Globus pallidus (tissue), 1 donor: ENCODE results near the gene POLR2H.

Experiments used
- DNase-seq: peaks from one replicate; pipeline ENCODE4 v3.0.0-alpha.2; 2015; ENCODE audit warnings: low spot score

The POLR2H gene

DNA sequence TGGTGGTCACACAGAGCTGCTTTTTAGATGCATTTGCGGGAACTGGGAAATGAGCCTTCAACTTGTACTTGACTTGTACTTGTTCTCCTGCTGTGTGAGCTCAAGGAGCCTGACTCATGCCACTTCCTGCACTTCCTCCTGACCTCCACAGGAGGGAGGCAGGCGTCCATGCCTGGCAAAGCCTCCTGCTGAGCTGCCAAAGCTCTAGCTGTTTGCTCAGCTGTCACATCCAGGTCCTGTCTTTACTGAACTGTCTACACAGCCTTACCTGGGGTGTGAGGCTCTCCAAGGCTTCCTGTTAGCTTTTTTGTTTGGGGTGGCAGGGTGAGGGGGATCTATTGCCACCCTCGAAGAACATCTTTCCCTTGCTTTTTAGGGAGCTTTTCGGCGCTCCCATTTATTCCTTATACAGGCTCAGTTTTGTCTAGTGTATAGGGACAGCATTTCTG is 10.1 kb downstream of the POLR2H start:
- DNase-seq: peak; percentile 78

GRCh38 chr3:184372296-184372821 is 10.8 kb downstream of the POLR2H start:
- no peak for DNase-seq

DNA sequence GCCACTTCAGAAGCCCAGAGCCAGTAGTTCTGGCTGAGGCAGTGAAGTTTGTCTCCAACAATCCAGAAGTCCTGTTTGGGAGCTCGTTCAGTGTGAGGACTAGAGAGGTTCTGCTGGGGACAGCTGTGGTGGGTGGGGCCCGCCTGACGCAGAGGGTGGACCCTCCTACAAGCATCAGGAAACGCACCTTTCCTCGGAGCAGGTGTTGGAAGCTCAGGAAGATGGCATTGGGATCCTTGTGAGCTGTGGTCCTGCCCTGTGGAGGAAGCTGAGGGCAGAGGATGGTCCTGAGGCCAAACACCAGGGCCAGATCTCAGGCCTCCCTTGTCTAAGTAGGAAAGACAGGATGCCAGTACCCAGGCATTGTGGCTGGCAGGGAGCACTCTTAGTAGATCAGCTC is 11.4 kb downstream of the POLR2H start:
- DNase-seq: no peak

GRCh38 chr3:184373422-184373821 is 11.9 kb downstream of the POLR2H start:
- no peak for DNase-seq

DNA sequence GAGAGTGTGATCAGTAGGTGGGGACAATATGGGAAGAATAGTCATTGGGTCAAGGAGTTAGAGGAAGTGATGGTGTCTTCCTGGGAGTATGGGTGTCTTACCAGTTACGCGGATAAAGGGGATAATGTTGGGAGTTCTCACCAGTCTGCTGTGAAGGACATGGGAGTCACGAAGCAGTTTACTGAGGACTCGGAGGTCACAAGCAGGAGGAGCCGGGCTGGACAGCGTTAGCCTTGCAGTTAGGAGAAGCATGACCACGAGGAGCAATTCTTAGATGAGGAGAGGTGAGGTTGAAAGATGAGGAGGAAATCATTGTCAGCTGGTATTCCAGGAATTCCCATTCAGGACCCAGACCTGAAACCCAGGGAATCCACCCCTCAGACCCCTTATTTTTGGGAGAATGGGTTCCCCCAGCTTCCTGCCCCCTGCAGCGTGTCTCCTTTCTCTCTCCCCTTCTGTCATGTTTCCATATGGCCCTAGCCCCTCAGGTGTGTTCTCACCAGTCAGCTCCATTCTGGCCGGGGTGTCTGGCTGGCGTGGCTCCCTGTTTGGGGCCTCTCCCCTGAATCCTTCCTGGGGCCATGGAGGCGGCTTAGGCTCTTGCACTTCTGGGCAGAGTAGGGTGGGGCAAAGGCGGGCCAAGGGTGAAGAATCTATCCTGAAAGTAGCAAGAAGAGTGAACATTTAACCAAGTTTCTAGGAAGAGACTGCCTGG is 14.4 kb downstream of the POLR2H start:
- DNase-seq: no peak

- no peak for DNase-seq
These were observed 15.9 kb downstream of the POLR2H start for GRCh38 chr3:184377374-184377773.

DNA sequence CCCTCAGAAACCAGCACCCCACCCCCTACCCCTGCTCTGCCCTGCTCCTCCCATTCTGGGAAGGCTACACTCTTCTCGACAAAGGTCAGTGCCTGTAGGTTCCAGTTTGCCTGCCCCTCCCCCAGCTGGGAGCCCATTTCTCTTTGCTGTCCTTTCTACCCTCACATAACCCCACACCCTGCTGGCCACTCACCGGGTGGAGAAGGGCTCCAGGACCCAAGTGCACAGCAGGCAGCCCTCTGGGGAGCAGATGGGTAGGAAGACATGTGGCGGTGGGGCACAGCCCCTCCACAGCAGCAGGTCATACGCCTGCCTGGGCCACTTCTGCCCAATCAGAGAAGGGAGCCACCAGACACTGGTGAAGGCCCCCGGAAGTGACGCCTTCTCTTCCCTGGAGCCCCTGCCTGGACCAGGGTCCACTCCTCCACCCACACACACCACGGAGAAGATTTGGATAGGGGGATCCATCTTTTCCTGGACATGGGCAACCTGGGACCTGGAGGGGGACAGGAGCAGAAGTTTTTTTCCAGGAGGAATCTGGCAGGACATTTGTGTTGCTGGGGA is 16.5 kb downstream of the POLR2H start, which contains the start of gene THPO:
Gene THPO, minus strand, starts transcription at position 326 of the 564 bp plus-strand sequence. CDS start 1,948 bp downstream, outside the sequence.
- DNase-seq: no peak

DNA sequence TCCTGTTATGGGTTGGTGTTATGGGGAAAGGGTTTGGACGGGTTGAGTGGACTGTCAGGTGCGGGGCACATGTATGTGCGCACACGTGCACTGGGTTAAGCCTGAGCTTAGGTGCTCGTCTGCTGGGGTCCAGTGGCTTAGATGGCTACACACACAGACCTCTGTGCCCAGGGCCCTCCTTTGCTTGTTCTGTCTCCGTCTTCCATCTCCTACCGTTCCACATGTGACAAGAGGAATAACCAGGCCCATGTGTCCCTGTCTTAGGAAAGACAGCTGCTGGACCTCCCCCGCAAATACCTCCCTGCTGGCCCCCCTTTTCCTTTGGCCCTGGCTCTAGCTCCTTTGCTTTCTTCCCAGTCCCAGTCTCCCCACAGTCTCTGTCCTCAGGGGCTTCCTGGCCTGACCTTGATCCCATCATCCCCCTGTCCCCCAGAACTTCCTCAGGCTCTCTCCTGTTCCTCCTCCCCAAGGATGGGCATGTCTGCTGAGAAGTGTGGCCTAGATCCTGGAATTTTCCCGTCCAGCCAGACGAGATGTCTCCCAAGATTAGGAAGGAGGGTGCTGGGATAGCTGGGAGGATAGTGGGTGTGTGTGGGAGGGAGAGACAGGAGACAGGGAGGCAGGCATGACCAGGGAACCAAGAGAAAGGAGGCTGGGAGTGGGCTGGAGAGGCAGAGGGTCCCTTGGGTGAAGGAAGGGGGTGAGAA is 17.3 kb downstream of the POLR2H start:
- no peak for DNase-seq

DNA sequence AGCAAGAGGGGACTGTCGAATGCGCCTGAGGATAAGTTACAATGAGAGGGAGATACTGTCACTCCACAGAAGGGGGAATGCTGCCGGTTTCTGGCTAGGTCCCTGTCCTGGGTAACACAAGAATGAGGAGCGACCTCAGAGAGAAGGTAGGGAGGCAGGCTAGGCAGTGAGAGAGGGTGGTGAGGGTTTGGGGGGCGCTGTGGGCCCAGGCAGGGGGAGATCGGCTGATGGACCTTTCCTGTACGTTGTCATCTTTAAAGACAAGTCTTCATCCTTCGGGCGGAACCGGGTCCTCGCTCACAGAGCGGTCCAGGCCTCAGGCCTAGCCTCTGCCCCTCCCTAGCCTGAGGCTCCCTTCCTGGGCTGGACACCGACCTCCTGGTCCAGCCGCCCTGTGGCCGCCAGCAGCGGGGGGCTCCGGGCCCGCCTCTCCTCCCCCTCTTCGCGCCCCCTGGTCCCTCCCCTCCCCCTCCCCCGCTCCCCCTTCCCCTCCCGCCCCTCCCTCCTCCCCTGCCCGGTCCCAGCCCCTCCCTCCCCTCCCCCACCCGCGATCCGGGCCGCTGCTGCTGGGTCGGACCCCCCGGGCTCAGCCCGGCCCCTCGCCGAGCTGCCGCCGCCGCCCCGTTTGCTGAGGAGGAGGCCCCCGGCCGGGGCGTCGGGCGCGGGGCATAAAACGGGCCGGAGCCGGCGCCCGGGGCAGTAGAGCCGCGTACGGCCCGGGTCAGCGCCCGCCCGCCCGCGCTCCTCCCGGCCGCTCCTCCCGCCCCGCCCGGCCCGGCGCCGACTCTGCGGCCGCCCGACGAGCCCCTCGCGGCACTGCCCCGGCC is 18.1 kb downstream of the POLR2H start, which contains the start of gene CHRD:
Gene CHRD, plus strand, starts transcription at position 697 of the 827 bp plus-strand sequence. CDS start 265 bp downstream, outside the sequence.
- no peak for DNase-seq

DNA sequence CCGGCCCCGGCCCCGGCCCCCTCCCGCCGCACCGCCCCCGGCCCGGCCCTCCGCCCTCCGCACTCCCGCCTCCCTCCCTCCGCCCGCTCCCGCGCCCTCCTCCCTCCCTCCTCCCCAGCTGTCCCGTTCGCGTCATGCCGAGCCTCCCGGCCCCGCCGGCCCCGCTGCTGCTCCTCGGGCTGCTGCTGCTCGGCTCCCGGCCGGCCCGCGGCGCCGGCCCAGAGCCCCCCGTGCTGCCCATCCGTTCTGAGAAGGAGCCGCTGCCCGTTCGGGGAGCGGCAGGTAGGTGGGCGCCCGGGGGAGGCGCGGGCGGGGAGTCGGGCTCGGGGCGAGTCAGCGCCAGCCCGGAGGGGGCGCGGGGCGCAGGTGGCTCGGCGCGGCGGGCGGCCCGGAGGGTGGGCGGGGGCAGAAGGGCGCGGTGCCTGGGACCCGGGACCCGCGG is 18.7 kb downstream of the POLR2H start:
- DNase-seq: peak; percentile 38

- no peak for DNase-seq
These were observed 19.2 kb downstream of the POLR2H start for GRCh38 chr3:184380627-184381260.

DNA sequence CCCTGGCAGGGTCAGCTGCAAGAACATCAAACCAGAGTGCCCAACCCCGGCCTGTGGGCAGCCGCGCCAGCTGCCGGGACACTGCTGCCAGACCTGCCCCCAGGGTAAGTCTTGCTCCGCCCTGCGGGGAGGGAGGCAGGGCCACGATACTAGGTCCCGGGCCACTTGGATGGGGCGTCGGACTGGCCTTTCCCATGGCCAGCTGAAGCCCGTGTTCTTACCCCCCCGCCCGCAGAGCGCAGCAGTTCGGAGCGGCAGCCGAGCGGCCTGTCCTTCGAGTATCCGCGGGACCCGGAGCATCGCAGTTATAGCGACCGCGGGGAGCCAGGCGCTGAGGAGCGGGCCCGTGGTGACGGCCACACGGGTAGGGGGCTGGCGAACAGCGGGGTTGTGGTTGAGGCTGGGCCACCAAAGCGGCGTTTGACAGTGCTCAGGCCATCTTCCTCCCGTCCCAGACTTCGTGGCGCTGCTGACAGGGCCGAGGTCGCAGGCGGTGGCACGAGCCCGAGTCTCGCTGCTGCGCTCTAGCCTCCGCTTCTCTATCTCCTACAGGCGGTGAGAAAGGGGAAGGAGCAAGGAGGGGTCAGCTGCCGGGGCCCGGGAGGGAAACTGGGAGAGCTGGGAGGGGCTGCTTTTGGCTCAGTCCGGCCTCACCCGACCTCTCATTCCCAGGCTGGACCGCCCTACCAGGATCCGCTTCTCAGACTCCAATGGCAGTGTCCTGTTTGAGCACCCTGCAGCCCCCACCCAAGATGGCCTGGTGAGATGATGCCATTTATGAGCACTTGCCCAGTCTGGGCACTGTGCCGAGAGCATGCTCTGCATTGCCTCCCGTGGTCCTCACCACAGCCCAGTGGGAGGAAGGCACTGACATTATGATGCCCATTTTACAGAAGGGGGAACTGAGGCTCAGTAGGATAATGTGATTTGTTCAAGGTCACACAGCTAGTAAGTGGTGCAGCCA is 20.0 kb downstream of the POLR2H start:
- no peak for DNase-seq

GRCh38 chr3:184382326-184383032 is 21.0 kb downstream of the POLR2H start:
- DNase-seq: no peak

DNA sequence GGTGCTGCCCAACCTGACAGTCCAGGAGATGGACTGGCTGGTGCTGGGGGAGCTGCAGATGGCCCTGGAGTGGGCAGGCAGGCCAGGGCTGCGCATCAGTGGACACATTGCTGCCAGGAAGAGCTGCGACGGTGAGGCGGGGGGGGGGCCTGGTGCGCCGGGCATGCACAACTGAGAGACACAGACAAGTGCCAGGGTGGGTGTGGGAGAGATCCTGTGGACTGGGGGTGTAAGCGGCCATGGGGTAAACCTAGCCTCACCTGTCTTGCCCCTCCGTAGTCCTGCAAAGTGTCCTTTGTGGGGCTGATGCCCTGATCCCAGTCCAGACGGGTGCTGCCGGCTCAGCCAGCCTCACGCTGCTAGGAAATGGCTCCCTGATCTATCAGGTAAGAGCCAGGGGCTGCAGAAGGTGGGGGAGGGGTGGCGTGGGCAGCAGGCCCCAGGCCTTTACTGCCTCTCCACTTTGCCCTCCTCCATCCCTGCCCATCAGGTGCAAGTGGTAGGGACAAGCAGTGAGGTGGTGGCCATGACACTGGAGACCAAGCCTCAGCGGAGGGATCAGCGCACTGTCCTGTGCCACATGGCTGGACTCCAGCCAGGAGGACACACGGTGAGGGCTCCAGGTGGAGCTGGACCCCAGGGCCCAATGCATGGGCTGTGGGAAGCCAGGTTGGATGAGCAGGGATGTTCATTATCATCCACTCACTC is 21.7 kb downstream of the POLR2H start:
- DNase-seq: no peak

DNA sequence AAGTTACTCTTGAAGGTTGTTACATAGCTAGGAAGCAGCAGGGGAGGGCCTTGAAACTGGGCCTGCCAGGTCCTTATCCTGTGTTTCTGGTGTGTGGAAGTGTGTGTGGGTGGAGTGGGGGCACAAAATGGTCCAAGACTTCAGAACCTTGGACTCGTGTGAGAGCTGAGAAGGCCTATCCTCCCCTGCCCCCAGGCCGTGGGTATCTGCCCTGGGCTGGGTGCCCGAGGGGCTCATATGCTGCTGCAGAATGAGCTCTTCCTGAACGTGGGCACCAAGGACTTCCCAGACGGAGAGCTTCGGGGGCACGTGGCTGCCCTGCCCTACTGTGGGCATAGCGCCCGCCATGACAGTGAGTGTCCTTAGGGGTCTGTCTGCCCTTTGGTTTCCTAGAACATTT is 22.8 kb downstream of the POLR2H start:
- DNase-seq: no peak

DNA sequence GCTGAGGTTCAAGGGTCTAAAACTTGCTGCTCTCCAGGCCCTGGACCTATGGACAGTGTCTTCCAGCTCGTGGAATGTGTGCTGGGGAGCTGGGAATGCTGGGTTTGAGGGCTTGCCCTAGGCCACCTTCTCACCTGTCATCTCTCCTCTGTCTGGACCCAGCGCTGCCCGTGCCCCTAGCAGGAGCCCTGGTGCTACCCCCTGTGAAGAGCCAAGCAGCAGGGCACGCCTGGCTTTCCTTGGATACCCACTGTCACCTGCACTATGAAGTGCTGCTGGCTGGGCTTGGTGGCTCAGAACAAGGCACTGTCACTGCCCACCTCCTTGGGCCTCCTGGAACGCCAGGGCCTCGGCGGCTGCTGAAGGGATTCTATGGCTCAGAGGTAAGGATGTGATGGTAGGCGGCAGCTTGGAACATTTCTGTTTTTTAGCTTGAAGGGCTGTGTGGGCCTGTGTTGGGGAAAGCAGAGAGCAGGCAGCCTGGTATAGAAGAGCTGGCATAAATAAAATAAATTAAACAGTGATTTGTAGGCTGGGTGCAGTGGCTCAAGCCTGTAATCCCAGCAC is 23.4 kb downstream of the POLR2H start:
- no peak for DNase-seq

- no peak for DNase-seq
These were observed 24.7 kb downstream of the POLR2H start for GRCh38 chr3:184386047-184386806.
